GM21526 (cell line): ENCODE measurements around the gene SNTA1.
"Not testable (repeated sequence)": the region's sequence is repeated elsewhere in the genome, so short reads cannot be mapped to it uniquely, and the experiment has no call there.

Experiments
- ATAC-seq: cut with Tn5 transposase; IDR thresholded peaks from one replicate; pipeline ENCODE4 v1.9.1; 2021; ENCODE audit warnings: moderate library complexity; ENCODE audit not compliant: unreplicated experiment, low FRiP score

The SNTA1 gene

GRCh38 chr20:33433465-33434234 lies 9.9 kb downstream of the SNTA1 start:
- no peak for ATAC-seq

- ATAC-seq = no peak
Measured at GRCh38 chr20:33431797-33432381, 11.7 kb downstream of the SNTA1 start.

- ATAC-seq = not testable (repeated sequence)
Measured at GRCh38 chr20:33423875-33424274, 19.7 kb downstream of the SNTA1 start.

- ATAC-seq = no peak
Measured at GRCh38 chr20:33423141-33423834, 20.3 kb downstream of the SNTA1 start.

GRCh38 chr20:33419140-33419974 lies 24.2 kb downstream of the SNTA1 start:
- ATAC-seq = no peak

- ATAC-seq = no peak
Measured at GRCh38 chr20:33418033-33418432, 25.5 kb downstream of the SNTA1 start.

- ATAC-seq = no peak
Measured at GRCh38 chr20:33415948-33416347, 27.6 kb downstream of the SNTA1 start.

- no peak for ATAC-seq
Measured at GRCh38 chr20:33412484-33412838, 31.1 kb downstream of the SNTA1 start.

- ATAC-seq = no peak
Measured at GRCh38 chr20:33411711-33412483, 31.7 kb downstream of the SNTA1 start.

GRCh38 chr20:33411242-33411641 lies 32.3 kb downstream of the SNTA1 start:
- no peak for ATAC-seq

- no peak for ATAC-seq
Measured at GRCh38 chr20:33410081-33410742, 33.4 kb downstream of the SNTA1 start.

GRCh38 chr20:33408716-33409654 lies 34.6 kb downstream of the SNTA1 start:
- ATAC-seq = no peak

- ATAC-seq = no peak
Measured at GRCh38 chr20:33408313-33408712, 35.2 kb downstream of the SNTA1 start.

GRCh38 chr20:33407796-33408195 lies 35.8 kb downstream of the SNTA1 start:
- no peak for ATAC-seq

- no peak for ATAC-seq
Measured at GRCh38 chr20:33407251-33407650, 36.3 kb downstream of the SNTA1 start.

GRCh38 chr20:33404281-33404680 lies 39.3 kb downstream of the SNTA1 start:
- no peak for ATAC-seq

- ATAC-seq = no peak
Measured at GRCh38 chr20:33401921-33402369, 41.6 kb downstream of the SNTA1 start.

GRCh38 chr20:33401184-33401920 lies 42.2 kb downstream of the SNTA1 start, which contains the start of gene CDK5RAP1:
Gene CDK5RAP1 (minus strand): TSS chr20:33401519. CDS start chr20:33397064, 4,455 bp downstream.
- peak; percentile 69 for ATAC-seq
